Osteocyte (in vitro differentiated cells): ENCODE measurements around the gene E2F1. TPM values are rescaled to one million over a fixed set of nuclear protein-coding genes. Genes with fewer than 3 reads are reported as not detected.
A peak's percentile ranks its signal among the peaks of the same experiment; 100 is the strongest.

Source experiments
- DNase-seq: peaks from one replicate; pipeline ENCODE4 v3.0.0; 2021; ENCODE audit warnings: mixed read lengths; ENCODE audit not compliant: unreplicated experiment; ENCODE audit errors: extremely low spot score
- H3K27ac Mint-ChIP-seq: one replicate; pipeline ENCODE4 v1.8.0; 2021; ENCODE audit warnings: mild to moderate bottlenecking, mixed read lengths; ENCODE audit not compliant: unreplicated experiment
- H3K27me3 Mint-ChIP-seq: one replicate; pipeline ENCODE4 v1.8.0; 2021; ENCODE audit warnings: mixed read lengths; ENCODE audit not compliant: unreplicated experiment
- H3K36me3 Mint-ChIP-seq: one replicate; pipeline ENCODE4 v1.8.0; 2021; ENCODE audit warnings: mixed read lengths; ENCODE audit not compliant: unreplicated experiment
- H3K4me1 Mint-ChIP-seq: one replicate; pipeline ENCODE4 v1.8.0; 2021; ENCODE audit warnings: mixed read lengths; ENCODE audit not compliant: unreplicated experiment
- H3K4me3 Mint-ChIP-seq: one replicate; pipeline ENCODE4 v1.8.0; 2021; ENCODE audit warnings: mild to moderate bottlenecking, moderate library complexity, mixed read lengths; ENCODE audit not compliant: unreplicated experiment
- H3K9me3 Mint-ChIP-seq: one replicate; pipeline ENCODE4 v1.8.0; 2021; ENCODE audit warnings: mixed read lengths; ENCODE audit not compliant: unreplicated experiment
- CTCF ChIP-seq: fragments of 200-600 bp; sonication (generic); IDR thresholded peaks from 2 replicates; pipeline ENCODE4 v1.5.0; 2021; ENCODE audit warnings: antibody characterized with exemption, mild to moderate bottlenecking, moderate library complexity
- total RNA-seq: library from RNA; stranded (reverse); gene quantifications from 2 replicates; pipeline ENCODE4 v1.2.1, GENCODE V29; 2021

E2F1 gene
- total RNA-seq, 1 donor from 2014 or later: 6.3 TPM

GRCh38 chr20:33685328-33686099, 671 bp downstream of the E2F1 start:
- no peak for TF ChIP-seq CTCF
- H3K4me1 Mint-ChIP-seq: peaks cover 34% of the 10 kb centered on the region

GRCh38 chr20:33684533-33685327, 1.5 kb downstream of the E2F1 start:
- Mint-ChIP-seq H3K36me3 (no peaks in the 10 kb centered on the region), H3K4me1 (peaks cover 36% of the 10 kb centered on the region), H3K27me3 (no peaks in the 10 kb centered on the region), H3K27ac (peak overlapping the region; percentile 59), H3K4me3 (peak overlapping the region; percentile 64), H3K9me3 (no peaks in the 10 kb centered on the region)
- DNase-seq: no peak
- TF ChIP-seq CTCF: no peak

More at GRCh38 chr20:33685328-33686099, 671 bp downstream of the E2F1 start:
- no peak for DNase-seq
- Mint-ChIP-seq H3K4me3 (peak overlapping the region; percentile 64), H3K27ac (peak overlapping the region; percentile 50), H3K9me3 (no peaks in the 10 kb centered on the region), H3K27me3 (no peaks in the 10 kb centered on the region), H3K36me3 (no peaks in the 10 kb centered on the region)

GRCh38 chr20:33681728-33682353, 4.3 kb downstream of the E2F1 start:
- no peak overlapping the region for H3K27ac Mint-ChIP-seq
- TF ChIP-seq CTCF: no peak
- no peaks in the 10 kb centered on the region for H3K36me3 Mint-ChIP-seq
- H3K4me1 Mint-ChIP-seq: peaks cover 36% of the 10 kb centered on the region
- no peaks in the 10 kb centered on the region for H3K27me3 Mint-ChIP-seq
- H3K4me3 Mint-ChIP-seq: no peak overlapping the region
- no peak for DNase-seq
- H3K9me3 Mint-ChIP-seq: no peaks in the 10 kb centered on the region

GRCh38 chr20:33681288-33681687, 4.9 kb downstream of the E2F1 start:
- Mint-ChIP-seq H3K27ac (peak overlapping the region; percentile 79), H3K4me1 (peaks cover 32% of the 10 kb centered on the region), H3K27me3 (no peaks in the 10 kb centered on the region), H3K4me3 (no peak overlapping the region), H3K36me3 (no peaks in the 10 kb centered on the region), H3K9me3 (no peaks in the 10 kb centered on the region)
- no peak for DNase-seq
- TF ChIP-seq CTCF: no peak

GRCh38 chr20:33680686-33681085, 5.5 kb downstream of the E2F1 start:
- no peaks in the 10 kb centered on the region for H3K9me3 Mint-ChIP-seq
- peak overlapping the region; percentile 79 for H3K27ac Mint-ChIP-seq
- no peaks in the 10 kb centered on the region for H3K36me3 Mint-ChIP-seq
- DNase-seq: no peak
- TF ChIP-seq CTCF: no peak
- no peak overlapping the region for H3K4me3 Mint-ChIP-seq
- peaks cover 34% of the 10 kb centered on the region for H3K4me1 Mint-ChIP-seq
- no peaks in the 10 kb centered on the region for H3K27me3 Mint-ChIP-seq
